ENCODE data around the gene TERT.
"Not testable (repeated sequence)": the region's sequence is repeated elsewhere in the genome, so short reads cannot be mapped to it uniquely, and the experiment has no call there.

Gene TERT

DNA sequence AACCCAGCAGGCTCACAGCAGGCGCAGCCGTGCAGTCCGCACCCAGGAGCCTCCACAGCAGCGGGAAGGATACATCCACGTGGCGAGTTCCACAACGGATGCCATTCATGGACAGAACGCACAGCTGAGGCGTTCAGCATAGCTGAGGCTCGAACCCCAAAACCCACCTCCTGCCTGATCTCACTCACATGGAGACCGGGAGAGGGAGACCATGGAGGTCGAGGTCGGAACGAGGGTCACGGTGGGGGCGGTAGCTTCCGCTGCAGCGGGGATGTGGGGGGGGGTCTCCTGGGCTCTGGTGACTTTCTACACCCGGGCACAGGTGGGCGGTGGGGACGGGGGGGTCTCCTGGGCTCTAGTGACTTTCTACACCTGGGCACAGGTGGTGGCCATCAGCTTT lies 17.5 kb downstream of the TERT start (continued):
- TF ChIP-seq, protein P1, sequence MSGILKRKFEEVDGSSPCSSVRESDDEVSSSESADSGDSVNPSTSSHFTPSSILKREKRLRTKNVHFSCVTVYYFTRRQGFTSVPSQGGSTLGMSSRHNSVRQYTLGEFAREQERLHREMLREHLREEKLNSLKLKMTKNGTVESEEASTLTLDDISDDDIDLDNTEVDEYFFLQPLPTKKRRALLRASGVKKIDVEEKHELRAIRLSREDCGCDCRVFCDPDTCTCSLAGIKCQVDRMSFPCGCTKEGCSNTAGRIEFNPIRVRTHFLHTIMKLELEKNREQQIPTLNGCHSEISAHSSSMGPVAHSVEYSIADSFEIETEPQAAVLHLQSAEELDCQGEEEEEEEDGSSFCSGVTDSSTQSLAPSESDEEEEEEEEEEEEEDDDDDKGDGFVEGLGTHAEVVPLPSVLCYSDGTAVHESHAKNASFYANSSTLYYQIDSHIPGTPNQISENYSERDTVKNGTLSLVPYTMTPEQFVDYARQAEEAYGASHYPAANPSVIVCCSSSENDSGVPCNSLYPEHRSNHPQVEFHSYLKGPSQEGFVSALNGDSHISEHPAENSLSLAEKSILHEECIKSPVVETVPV (CRISPR knock-in tag; IDR thresholded peaks at IDR 0.05), result no peak
- TF ChIP-seq, protein P2, sequence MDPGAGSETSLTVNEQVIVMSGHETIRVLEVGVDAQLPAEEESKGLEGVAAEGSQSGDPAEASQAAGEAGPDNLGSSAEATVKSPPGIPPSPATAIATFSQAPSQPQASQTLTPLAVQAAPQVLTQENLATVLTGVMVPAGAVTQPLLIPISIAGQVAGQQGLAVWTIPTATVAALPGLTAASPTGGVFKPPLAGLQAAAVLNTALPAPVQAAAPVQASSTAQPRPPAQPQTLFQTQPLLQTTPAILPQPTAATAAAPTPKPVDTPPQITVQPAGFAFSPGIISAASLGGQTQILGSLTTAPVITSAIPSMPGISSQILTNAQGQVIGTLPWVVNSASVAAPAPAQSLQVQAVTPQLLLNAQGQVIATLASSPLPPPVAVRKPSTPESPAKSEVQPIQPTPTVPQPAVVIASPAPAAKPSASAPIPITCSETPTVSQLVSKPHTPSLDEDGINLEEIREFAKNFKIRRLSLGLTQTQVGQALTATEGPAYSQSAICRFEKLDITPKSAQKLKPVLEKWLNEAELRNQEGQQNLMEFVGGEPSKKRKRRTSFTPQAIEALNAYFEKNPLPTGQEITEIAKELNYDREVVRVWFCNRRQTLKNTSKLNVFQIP (CRISPR knock-in tag; IDR thresholded peaks at IDR 0.05; ENCODE audit: borderline replicate concordance, low read depth), result no peak
- TF ChIP-seq RARB (CRISPR knock-in tag; IDR thresholded peaks at IDR 0.05), result no peak

GRCh38 chr5:1276930-1277329 lies 17.9 kb downstream of the TERT start:
- TF ChIP-seq ZFP30 (CRISPR knock-in tag; IDR thresholded peaks at IDR 0.05), result no peak
- no peak for TF ChIP-seq ZC3H10 (CRISPR knock-in tag; IDR thresholded peaks at IDR 0.05)
- TF ChIP-seq SNAI2 (CRISPR knock-in tag; IDR thresholded peaks at IDR 0.05), result no peak
- no peak for TF ChIP-seq TCF4 (CRISPR knock-in tag; IDR thresholded peaks at IDR 0.05; ENCODE audit: borderline replicate concordance)
- TF ChIP-seq PPARA (CRISPR knock-in tag; IDR thresholded peaks at IDR 0.05; ENCODE audit: borderline replicate concordance), result no peak
- TF ChIP-seq OSR1 (CRISPR knock-in tag; IDR thresholded peaks at IDR 0.05), result no peak
- TF ChIP-seq RARB (CRISPR knock-in tag; IDR thresholded peaks at IDR 0.05), result no peak
- no peak for TF ChIP-seq ISL1 (CRISPR knock-in tag; IDR thresholded peaks at IDR 0.05)
- TF ChIP-seq GLIS3 (CRISPR knock-in tag; IDR thresholded peaks at IDR 0.05), result no peak

DNA sequence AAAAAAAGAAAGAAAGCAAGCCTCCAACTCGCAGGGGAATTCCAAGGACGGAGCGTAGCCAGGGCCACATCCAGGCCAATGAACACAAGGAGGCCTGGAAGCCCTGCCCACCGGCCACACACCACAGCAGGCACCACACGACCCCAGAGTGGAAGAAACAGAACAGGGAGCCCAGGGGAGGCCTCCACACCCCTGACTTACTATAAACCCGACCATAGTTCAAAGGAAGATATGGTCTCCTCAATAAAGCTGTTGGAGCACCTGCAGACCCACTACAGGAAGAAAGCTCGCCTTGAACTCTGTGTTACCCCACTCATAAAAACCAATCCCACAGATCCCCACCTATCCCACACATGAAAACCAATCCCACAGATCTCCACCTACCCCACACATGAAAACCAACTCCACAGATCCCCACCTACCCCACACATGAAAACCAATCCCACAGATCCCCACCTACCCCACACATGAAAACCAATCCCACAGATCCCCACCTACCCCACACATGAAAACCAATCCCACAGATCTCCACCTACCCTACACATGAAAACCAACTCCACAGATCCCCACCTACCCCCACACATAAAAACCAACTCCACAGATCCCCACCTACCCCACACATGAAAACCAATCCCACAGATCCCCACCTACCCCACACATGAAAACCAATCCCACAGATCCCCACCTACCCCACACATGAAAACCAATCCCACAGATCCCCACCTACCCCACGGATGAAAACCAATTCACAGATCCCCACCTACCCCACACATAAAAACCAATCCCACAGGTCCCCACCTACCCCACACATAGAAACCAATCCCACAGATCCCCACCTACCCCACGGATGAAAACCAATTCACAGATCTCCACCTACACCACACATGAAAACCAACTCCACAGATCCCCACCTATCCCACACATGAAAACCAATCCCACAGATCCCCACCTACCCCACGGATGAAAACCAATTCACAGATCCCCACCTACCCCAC lies 19.2 kb downstream of the TERT start:
- not testable (repeated sequence) for ATAC-seq

More at GRCh38 chr5:1276930-1277329, 17.9 kb downstream of the TERT start:
- no peak for ATAC-seq

- TF ChIP-seq ZFP3 (CRISPR knock-in tag; IDR thresholded peaks at IDR 0.05) (no peak), BACH2 (CRISPR knock-in tag; IDR thresholded peaks at IDR 0.05; ENCODE audit: borderline replicate concordance) (no peak), ESRRG (CRISPR knock-in tag; IDR thresholded peaks at IDR 0.05) (no peak), ZNF565 (CRISPR knock-in tag; conservative IDR thresholded peaks at IDR 0.05; ENCODE audit: low read depth) (no peak), PPARA (CRISPR knock-in tag; IDR thresholded peaks at IDR 0.05; ENCODE audit: borderline replicate concordance) (no peak), ZNF70 (CRISPR knock-in tag; IDR thresholded peaks at IDR 0.05) (no peak), TCF4 (CRISPR knock-in tag; IDR thresholded peaks at IDR 0.05; ENCODE audit: borderline replicate concordance) (no peak), SNAI2 (CRISPR knock-in tag; IDR thresholded peaks at IDR 0.05) (no peak), GLIS3 (CRISPR knock-in tag; IDR thresholded peaks at IDR 0.05) (no peak), CREB5 (CRISPR knock-in tag; IDR thresholded peaks at IDR 0.05; ENCODE audit: low read depth) (no peak), ZNF8 (CRISPR knock-in tag; IDR thresholded peaks at IDR 0.05) (no peak)
- TF ChIP-seq, protein P3, sequence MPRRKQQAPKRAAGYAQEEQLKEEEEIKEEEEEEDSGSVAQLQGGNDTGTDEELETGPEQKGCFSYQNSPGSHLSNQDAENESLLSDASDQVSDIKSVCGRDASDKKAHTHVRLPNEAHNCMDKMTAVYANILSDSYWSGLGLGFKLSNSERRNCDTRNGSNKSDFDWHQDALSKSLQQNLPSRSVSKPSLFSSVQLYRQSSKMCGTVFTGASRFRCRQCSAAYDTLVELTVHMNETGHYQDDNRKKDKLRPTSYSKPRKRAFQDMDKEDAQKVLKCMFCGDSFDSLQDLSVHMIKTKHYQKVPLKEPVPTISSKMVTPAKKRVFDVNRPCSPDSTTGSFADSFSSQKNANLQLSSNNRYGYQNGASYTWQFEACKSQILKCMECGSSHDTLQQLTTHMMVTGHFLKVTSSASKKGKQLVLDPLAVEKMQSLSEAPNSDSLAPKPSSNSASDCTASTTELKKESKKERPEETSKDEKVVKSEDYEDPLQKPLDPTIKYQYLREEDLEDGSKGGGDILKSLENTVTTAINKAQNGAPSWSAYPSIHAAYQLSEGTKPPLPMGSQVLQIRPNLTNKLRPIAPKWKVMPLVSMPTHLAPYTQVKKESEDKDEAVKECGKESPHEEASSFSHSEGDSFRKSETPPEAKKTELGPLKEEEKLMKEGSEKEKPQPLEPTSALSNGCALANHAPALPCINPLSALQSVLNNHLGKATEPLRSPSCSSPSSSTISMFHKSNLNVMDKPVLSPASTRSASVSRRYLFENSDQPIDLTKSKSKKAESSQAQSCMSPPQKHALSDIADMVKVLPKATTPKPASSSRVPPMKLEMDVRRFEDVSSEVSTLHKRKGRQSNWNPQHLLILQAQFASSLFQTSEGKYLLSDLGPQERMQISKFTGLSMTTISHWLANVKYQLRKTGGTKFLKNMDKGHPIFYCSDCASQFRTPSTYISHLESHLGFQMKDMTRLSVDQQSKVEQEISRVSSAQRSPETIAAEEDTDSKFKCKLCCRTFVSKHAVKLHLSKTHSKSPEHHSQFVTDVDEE (CRISPR knock-in tag; IDR thresholded peaks at IDR 0.05), result no peak
- TF ChIP-seq, protein P1 (CRISPR knock-in tag; IDR thresholded peaks at IDR 0.05), result no peak
- no peak for ATAC-seq
These were observed 20.4 kb downstream of the TERT start for GRCh38 chr5:1274471-1274870.

Measured in SK-N-SH treated with all-trans-retinoic acid at 6 μM for 48 hours (cell line).